ENCODE measurements around the gene UGT1A1.

- TF ChIP-seq CTCF (IDR thresholded peaks at IDR 0.05) (no peak), EZH2 (IDR thresholded peaks at IDR 0.05; ENCODE audit: borderline replicate concordance, insufficient read depth, low read depth, low read length, poor library complexity, severe bottlenecking) (no peak)
Observed at GRCh38 chr2:233758849-233759248, 1.2 kb upstream of the UGT1A1 start.
